HEK293 (cell line): ENCODE results near the gene GTF2F2.
A peak's percentile ranks its signal among the peaks of the same experiment; 100 is the strongest.

ENCODE experiments used
- CTCF ChIA-PET: fragments of 350-600 bp; formaldehyde crosslinking; extraction: SDS; loops from one replicate; lab custom pipeline; 2021; ENCODE audit warnings: antibody characterized with exemption; lab: Yijun Ruan, JAX
- POLR2A ChIA-PET: fragments of 300-600 bp; formaldehyde crosslinking; extraction: SDS; loops from one replicate; lab custom pipeline; 2020; ENCODE audit warnings: antibody characterized with exemption, inconsistent platforms; lab: Yijun Ruan, JAX
- H3K27ac ChIP-seq: fragments of 200-500 bp; sonication (Bioruptor generic); 2 replicates; pipeline ENCODE4 v1.5.1; 2014; ENCODE audit warnings: low read depth, low read length, control low read depth, inconsistent platforms; ENCODE audit errors: extremely low read depth
- H3K36me3 ChIP-seq, 2 experiments: fragments of 200-500 bp in 1 of 2; sonication (Bioruptor generic) in 1 of 2; 1 replicate in 1 of 2; 2 replicates in 1 of 2; pipeline ENCODE4 v1.5.1; 2014 to 2017; ENCODE audit warnings: inconsistent platforms in 2 of 2, low read length in 2 of 2; ENCODE audit not compliant: control insufficient read depth in 2 of 2, insufficient read depth in 1 of 2
- H3K4me1 ChIP-seq: fragments of 200-500 bp; sonication (Bioruptor generic); 2 replicates; pipeline ENCODE4 v1.5.1; 2014; ENCODE audit warnings: mild to moderate bottlenecking, low read length, inconsistent platforms; ENCODE audit not compliant: control insufficient read depth, insufficient read depth
- H3K4me3 ChIP-seq: 2 replicates; pipeline ENCODE4 v1.5.1; 2011; ENCODE audit warnings: low read depth, mild to moderate bottlenecking, control low read depth, low read length, moderate library complexity
- H3K9me3 ChIP-seq: fragments of 200-500 bp; sonication (Bioruptor generic); 2 replicates; pipeline ENCODE4 v1.5.1; 2014; ENCODE audit warnings: low read depth, low read length, inconsistent platforms; ENCODE audit not compliant: control insufficient read depth, insufficient read depth
- EGR2 ChIP-seq: fragments of 450-650 bp; formaldehyde crosslinking; IDR thresholded peaks from 2 replicates; pipeline ENCODE4 v1.5.1; 2016; ENCODE audit warnings: low read depth, missing biosample characterization, missing genetic modification characterization
- WT1 ChIP-seq: fragments of 450-650 bp; formaldehyde crosslinking; IDR thresholded peaks from 2 replicates; pipeline ENCODE4 v1.5.1; 2016; ENCODE audit warnings: missing biosample characterization, missing genetic modification characterization
- ZBTB20 ChIP-seq: fragments of 450-650 bp; formaldehyde crosslinking; IDR thresholded peaks from 2 replicates; pipeline ENCODE4 v1.5.1; 2016; ENCODE audit warnings: missing biosample characterization, missing genetic modification characterization
- ZFHX2 ChIP-seq: fragments of 450-650 bp; formaldehyde crosslinking; conservative IDR thresholded peaks from 2 replicates; pipeline ENCODE4 v1.5.1; 2016; ENCODE audit warnings: missing biosample characterization, missing genetic modification characterization
- ZNF214 ChIP-seq: fragments of 450-650 bp; formaldehyde crosslinking; IDR thresholded peaks from 2 replicates; pipeline ENCODE4 v1.5.1; 2017; ENCODE audit warnings: missing biosample characterization, mild to moderate bottlenecking, missing genetic modification characterization, borderline replicate concordance
- ZNF777 ChIP-seq: fragments of 450-650 bp; formaldehyde crosslinking; IDR thresholded peaks from 2 replicates; pipeline ENCODE4 v1.5.1; 2017; ENCODE audit warnings: missing biosample characterization, missing genetic modification characterization, borderline replicate concordance
- TF ChIP-seq, protein P1 (sequence below): fragments of 450-650 bp; formaldehyde crosslinking; IDR thresholded peaks from 2 replicates; pipeline ENCODE4 v1.5.1; 2016; ENCODE audit warnings: missing biosample characterization, missing genetic modification characterization
- TF ChIP-seq, protein P2 (sequence below): fragments of 450-650 bp; formaldehyde crosslinking; IDR thresholded peaks from 2 replicates; pipeline ENCODE4 v1.5.1; 2016; ENCODE audit warnings: missing biosample characterization, missing genetic modification characterization
- TF ChIP-seq, protein P3 (sequence below): fragments of 450-650 bp; formaldehyde crosslinking; IDR thresholded peaks from 2 replicates; pipeline ENCODE4 v1.5.1; 2016; ENCODE audit warnings: missing biosample characterization, missing genetic modification characterization
- TF ChIP-seq, protein P4 (sequence below): fragments of 450-650 bp; formaldehyde crosslinking; IDR thresholded peaks from 2 replicates; pipeline ENCODE4 v1.5.1; 2016; ENCODE audit warnings: missing biosample characterization, missing genetic modification characterization, low read depth

Gene GTF2F2

DNA sequence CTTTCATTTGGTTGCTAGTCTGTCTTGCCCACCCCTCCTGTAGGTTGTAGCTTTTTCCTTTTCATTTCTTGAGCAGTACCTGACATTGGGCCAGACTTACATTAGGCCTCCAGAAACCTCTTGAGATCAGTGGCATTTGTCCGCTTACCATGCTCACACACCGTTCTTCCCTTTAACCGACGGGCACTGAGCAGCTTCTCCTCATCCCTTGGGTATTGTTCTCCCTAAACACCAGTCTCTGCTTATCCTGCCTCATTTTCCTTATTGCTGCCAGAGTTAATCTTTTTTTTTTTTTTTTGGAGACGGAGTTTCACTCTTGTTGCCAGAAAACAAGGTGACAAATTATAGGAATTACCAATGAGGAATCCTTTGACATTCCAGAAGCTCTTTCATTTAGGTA, 107.7 kb downstream of the GTF2F2 start:
- TF ChIP-seq, protein P1, sequence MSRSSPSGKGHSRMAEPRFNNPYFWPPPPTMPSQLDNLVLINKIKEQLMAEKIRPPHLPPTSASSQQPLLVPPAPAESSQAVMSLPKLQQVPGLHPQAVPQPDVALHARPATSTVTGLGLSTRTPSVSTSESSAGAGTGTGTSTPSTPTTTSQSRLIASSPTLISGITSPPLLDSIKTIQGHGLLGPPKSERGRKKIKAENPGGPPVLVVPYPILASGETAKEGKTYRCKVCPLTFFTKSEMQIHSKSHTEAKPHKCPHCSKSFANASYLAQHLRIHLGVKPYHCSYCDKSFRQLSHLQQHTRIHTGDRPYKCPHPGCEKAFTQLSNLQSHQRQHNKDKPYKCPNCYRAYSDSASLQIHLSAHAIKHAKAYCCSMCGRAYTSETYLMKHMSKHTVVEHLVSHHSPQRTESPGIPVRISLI: peak; percentile 56; the same call in 1 of the 2 replicates
- TF ChIP-seq, protein P2, sequence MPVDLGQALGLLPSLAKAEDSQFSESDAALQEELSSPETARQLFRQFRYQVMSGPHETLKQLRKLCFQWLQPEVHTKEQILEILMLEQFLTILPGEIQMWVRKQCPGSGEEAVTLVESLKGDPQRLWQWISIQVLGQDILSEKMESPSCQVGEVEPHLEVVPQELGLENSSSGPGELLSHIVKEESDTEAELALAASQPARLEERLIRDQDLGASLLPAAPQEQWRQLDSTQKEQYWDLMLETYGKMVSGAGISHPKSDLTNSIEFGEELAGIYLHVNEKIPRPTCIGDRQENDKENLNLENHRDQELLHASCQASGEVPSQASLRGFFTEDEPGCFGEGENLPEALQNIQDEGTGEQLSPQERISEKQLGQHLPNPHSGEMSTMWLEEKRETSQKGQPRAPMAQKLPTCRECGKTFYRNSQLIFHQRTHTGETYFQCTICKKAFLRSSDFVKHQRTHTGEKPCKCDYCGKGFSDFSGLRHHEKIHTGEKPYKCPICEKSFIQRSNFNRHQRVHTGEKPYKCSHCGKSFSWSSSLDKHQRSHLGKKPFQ: no peak
- ChIA-PET CTCF (interaction anchor here (1.0 kb wide), 1 partner anchor 12 kb away, joined by 3 read pairs; no protein-coding TSS in a partner anchor), POLR2A (no interaction called here)
- Histone ChIP-seq H3K27ac (no peak overlapping the region), H3K36me3 (no peaks in the 10 kb centered on the region), H3K4me1 (no peaks in the 10 kb centered on the region; the same call in 1 of the 2 replicates), H3K9me3 (no peaks in the 10 kb centered on the region), H3K4me3 (no peak overlapping the region)

DNA sequence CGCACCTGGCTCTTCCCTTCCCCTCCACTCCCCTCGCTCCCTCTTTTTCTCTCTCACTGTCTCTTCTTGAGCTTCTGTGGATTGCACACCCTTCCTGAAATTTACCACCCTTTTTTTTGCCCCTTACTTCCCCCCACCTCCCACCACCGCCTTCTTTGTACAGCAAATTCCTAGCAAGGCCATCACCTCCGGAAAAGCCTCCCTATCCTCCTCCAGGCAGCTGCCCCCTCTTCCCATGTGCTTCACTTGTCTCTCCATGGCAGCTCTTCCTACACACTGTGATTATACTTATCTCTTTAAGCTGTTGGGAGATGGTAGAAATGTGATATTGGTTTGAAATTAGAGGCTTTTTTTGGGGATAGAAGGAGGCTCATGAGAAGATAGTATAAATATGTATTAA, 108.9 kb downstream of the GTF2F2 start:
- Histone ChIP-seq H3K9me3 (no peaks in the 10 kb centered on the region), H3K27ac (no peak overlapping the region), H3K4me3 (no peak overlapping the region), H3K4me1 (no peaks in the 10 kb centered on the region; the same call in 1 of the 2 replicates), H3K36me3 (no peaks in the 10 kb centered on the region)
- CTCF ChIA-PET: interaction anchor here (0.6 kb wide), 1 partner anchor 454 kb away, joined by 4 read pairs; no protein-coding TSS in a partner anchor
- peak; percentile 96 for TF ChIP-seq EGR2 (tag by site-specific recombination)
- TF ChIP-seq WT1 (tag by site-specific recombination): no peak
- TF ChIP-seq ZFHX2 (tag by site-specific recombination): peak; percentile 89
- POLR2A ChIA-PET: no interaction called here

DNA sequence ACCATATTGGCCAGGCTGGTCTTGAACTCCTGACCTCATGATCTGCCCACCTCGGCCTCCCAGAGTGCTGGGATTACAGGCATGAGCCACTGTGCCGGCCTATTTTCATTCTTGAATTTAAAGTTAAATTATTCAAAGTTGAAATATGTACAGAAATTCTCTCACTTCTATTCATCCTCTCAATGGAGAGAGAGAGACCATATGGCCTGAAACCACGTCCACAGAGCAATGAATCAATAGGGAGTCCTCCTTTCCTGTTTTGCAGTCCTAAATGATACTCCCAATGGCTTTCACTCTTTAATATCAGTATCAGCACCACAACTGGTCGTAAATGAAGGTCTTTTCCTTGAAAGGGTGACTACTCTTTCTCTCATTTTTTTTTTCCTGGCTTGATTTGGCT, 111.0 kb downstream of the GTF2F2 start:
- no peak overlapping the region for H3K27ac ChIP-seq
- CTCF ChIA-PET: no interaction called here
- H3K36me3 ChIP-seq: no peaks in the 10 kb centered on the region
- no peaks in the 10 kb centered on the region for H3K9me3 ChIP-seq
- TF ChIP-seq, protein P3, sequence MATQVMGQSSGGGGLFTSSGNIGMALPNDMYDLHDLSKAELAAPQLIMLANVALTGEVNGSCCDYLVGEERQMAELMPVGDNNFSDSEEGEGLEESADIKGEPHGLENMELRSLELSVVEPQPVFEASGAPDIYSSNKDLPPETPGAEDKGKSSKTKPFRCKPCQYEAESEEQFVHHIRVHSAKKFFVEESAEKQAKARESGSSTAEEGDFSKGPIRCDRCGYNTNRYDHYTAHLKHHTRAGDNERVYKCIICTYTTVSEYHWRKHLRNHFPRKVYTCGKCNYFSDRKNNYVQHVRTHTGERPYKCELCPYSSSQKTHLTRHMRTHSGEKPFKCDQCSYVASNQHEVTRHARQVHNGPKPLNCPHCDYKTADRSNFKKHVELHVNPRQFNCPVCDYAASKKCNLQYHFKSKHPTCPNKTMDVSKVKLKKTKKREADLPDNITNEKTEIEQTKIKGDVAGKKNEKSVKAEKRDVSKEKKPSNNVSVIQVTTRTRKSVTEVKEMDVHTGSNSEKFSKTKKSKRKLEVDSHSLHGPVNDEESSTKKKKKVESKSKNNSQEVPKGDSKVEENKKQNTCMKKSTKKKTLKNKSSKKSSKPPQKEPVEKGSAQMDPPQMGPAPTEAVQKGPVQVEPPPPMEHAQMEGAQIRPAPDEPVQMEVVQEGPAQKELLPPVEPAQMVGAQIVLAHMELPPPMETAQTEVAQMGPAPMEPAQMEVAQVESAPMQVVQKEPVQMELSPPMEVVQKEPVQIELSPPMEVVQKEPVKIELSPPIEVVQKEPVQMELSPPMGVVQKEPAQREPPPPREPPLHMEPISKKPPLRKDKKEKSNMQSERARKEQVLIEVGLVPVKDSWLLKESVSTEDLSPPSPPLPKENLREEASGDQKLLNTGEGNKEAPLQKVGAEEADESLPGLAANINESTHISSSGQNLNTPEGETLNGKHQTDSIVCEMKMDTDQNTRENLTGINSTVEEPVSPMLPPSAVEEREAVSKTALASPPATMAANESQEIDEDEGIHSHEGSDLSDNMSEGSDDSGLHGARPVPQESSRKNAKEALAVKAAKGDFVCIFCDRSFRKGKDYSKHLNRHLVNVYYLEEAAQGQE (tag by site-specific recombination): no peak
- TF ChIP-seq ZNF214 (tag by site-specific recombination) (no peak), WT1 (tag by site-specific recombination) (0 out of 2 replicates have a peak, but pooled peaks have one; percentile 17), ZBTB20 (tag by site-specific recombination) (no peak), ZNF777 (tag by site-specific recombination) (no peak)
- TF ChIP-seq, protein P4, sequence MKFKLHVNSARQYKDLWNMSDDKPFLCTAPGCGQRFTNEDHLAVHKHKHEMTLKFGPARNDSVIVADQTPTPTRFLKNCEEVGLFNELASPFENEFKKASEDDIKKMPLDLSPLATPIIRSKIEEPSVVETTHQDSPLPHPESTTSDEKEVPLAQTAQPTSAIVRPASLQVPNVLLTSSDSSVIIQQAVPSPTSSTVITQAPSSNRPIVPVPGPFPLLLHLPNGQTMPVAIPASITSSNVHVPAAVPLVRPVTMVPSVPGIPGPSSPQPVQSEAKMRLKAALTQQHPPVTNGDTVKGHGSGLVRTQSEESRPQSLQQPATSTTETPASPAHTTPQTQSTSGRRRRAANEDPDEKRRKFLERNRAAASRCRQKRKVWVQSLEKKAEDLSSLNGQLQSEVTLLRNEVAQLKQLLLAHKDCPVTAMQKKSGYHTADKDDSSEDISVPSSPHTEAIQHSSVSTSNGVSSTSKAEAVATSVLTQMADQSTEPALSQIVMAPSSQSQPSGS (tag by site-specific recombination): no peak
- TF ChIP-seq, all 188 proteins: peak for 1
- POLR2A ChIA-PET: interaction anchor here (1.5 kb wide), 1 partner anchor 9 kb away, joined by 5 read pairs; no protein-coding TSS in a partner anchor
- Histone ChIP-seq H3K4me3 (no peak overlapping the region), H3K4me1 (no peaks in the 10 kb centered on the region; the same call in 1 of the 2 replicates)
